H9 (cell line): Measurements from ENCODE around the gene PJA1. TPM values are rescaled to one million over a fixed set of nuclear protein-coding genes. Genes with fewer than 3 reads are reported as not detected.

Experiments
- DNase-seq: peaks from one replicate; pipeline ENCODE4 v3.0.0-alpha.2; 2017
- H2AFZ ChIP-seq: one replicate; pipeline ENCODE4 v1.6.1; 2013; ENCODE audit warnings: mild to moderate bottlenecking, low read length, control low read depth, moderate library complexity
- H2AK5ac ChIP-seq: 2 replicates; pipeline ENCODE4 v1.6.1; 2013; ENCODE audit warnings: low read length, control low read depth, mixed read lengths; ENCODE audit not compliant: insufficient read length
- H2BK120ac ChIP-seq: one replicate; pipeline ENCODE4 v1.6.1; 2013; ENCODE audit warnings: low read depth, mild to moderate bottlenecking, low read length, control low read depth, inconsistent platforms; ENCODE audit not compliant: poor library complexity, severe bottlenecking
- H2BK12ac ChIP-seq: 2 replicates; pipeline ENCODE4 v1.6.1; 2013; ENCODE audit warnings: low read length, control low read depth, mixed read lengths, low read depth; ENCODE audit not compliant: insufficient read length
- H2BK15ac ChIP-seq: 2 replicates; pipeline ENCODE4 v1.6.1; 2013; ENCODE audit warnings: low read depth, low read length, control low read depth
- H2BK20ac ChIP-seq: one replicate; pipeline ENCODE4 v1.6.1; 2013; ENCODE audit warnings: low read depth, mild to moderate bottlenecking, low read length, control low read depth, inconsistent platforms; ENCODE audit not compliant: poor library complexity, severe bottlenecking
- H2BK5ac ChIP-seq: 2 replicates; pipeline ENCODE4 v1.6.1; 2013; ENCODE audit warnings: low read length, control low read depth, mixed read lengths; ENCODE audit not compliant: insufficient read length
- H3K14ac ChIP-seq: 2 replicates; pipeline ENCODE4 v1.6.1; 2013; ENCODE audit warnings: low read length, control low read depth; ENCODE audit not compliant: insufficient read depth
- H3K18ac ChIP-seq: 2 replicates; pipeline ENCODE4 v1.6.1; 2013; ENCODE audit warnings: low read depth, mild to moderate bottlenecking, mixed read lengths, low read length, control low read depth; ENCODE audit not compliant: insufficient read length
- H3K23ac ChIP-seq: 2 replicates; pipeline ENCODE4 v1.6.1; 2013; ENCODE audit warnings: low read length, control low read depth, mixed read lengths, low read depth; ENCODE audit not compliant: insufficient read length
- H3K23me2 ChIP-seq: 2 replicates; pipeline ENCODE4 v1.6.1; 2013; ENCODE audit warnings: low read depth, mild to moderate bottlenecking, mixed read lengths, low read length, control low read depth; ENCODE audit not compliant: insufficient read length, poor library complexity, severe bottlenecking
- H3K27ac ChIP-seq: 2 replicates; pipeline ENCODE4 v1.5.1; 2013; ENCODE audit warnings: low read length, control low read depth, mixed read lengths, low read depth; ENCODE audit not compliant: insufficient read length
- H3K27me3 ChIP-seq: 2 replicates; pipeline ENCODE4 v1.6.1; 2013; ENCODE audit warnings: low read length, control low read depth, inconsistent platforms; ENCODE audit not compliant: insufficient read depth
- H3K4ac ChIP-seq: 2 replicates; pipeline ENCODE4 v1.6.1; 2013; ENCODE audit warnings: low read depth, mild to moderate bottlenecking, control low read depth, inconsistent platforms, low read length, moderate library complexity
- H3K4me1 ChIP-seq: 2 replicates; pipeline ENCODE4 v1.6.1; 2013; ENCODE audit warnings: low read length, control low read depth, inconsistent platforms; ENCODE audit not compliant: insufficient read depth
- H3K4me2 ChIP-seq: 2 replicates; pipeline ENCODE4 v1.6.1; 2013; ENCODE audit warnings: low read length, control low read depth, mixed read lengths; ENCODE audit not compliant: insufficient read length, insufficient read depth
- H3K56ac ChIP-seq: 2 replicates; pipeline ENCODE4 v1.6.1; 2013; ENCODE audit warnings: low read depth, mild to moderate bottlenecking, mixed read lengths, low read length, control low read depth; ENCODE audit not compliant: insufficient read length
- H3K79me1 ChIP-seq: 2 replicates; pipeline ENCODE4 v1.6.1; 2013; ENCODE audit warnings: low read depth, mild to moderate bottlenecking, moderate library complexity, low read length, control low read depth, inconsistent platforms; ENCODE audit not compliant: insufficient read depth, poor library complexity, severe bottlenecking
- H3K79me2 ChIP-seq: 2 replicates; pipeline ENCODE4 v1.6.1; 2013; ENCODE audit warnings: low read length, control low read depth, inconsistent platforms; ENCODE audit not compliant: insufficient read depth
- H3K9ac ChIP-seq: 2 replicates; pipeline ENCODE4 v1.6.1; 2013; ENCODE audit warnings: low read length, control low read depth, mixed read lengths; ENCODE audit not compliant: insufficient read length; ENCODE audit errors: extremely low read depth
- H3K9me3 ChIP-seq: one replicate; pipeline ENCODE4 v1.6.1; 2013; ENCODE audit warnings: low read depth, low read length, inconsistent platforms; ENCODE audit not compliant: control insufficient read depth
- H3T11ph ChIP-seq: one replicate; pipeline ENCODE4 v1.6.1; 2013; ENCODE audit warnings: mild to moderate bottlenecking, low read length, control low read depth, inconsistent platforms
- H4K20me1 ChIP-seq: one replicate; pipeline ENCODE4 v1.6.1; 2013; ENCODE audit not compliant: control insufficient read depth, insufficient read length, insufficient read depth
- H4K5ac ChIP-seq: 2 replicates; pipeline ENCODE4 v1.6.1; 2013; ENCODE audit warnings: low read depth, mild to moderate bottlenecking, mixed read lengths, low read length, control low read depth; ENCODE audit not compliant: insufficient read length
- H4K8ac ChIP-seq: replicated peaks from 2 replicates; pipeline ENCODE4 v1.6.1; 2013; ENCODE audit warnings: low read length, control low read depth, mixed read lengths, low read depth; ENCODE audit not compliant: insufficient read length
- H4K91ac ChIP-seq: 2 replicates; pipeline ENCODE4 v1.6.1; 2013; ENCODE audit warnings: low read depth, mild to moderate bottlenecking, moderate library complexity, mixed read lengths, low read length, control low read depth; ENCODE audit not compliant: insufficient read length
- H3K27ac Mint-ChIP-seq, 3 experiments: 2 replicates in 2 of 3; 3 replicates in 1 of 3; pipeline ENCODE4 v1.8.0; 2020 to 2021; ENCODE audit warnings: mixed read lengths in 3 of 3, mild to moderate bottlenecking in 1 of 3, moderate library complexity in 1 of 3
- H3K27me3 Mint-ChIP-seq: 2 replicates; pipeline ENCODE4 v1.8.0; 2021; ENCODE audit warnings: low read depth, mild to moderate bottlenecking, moderate library complexity, mixed read lengths
- H3K36me3 Mint-ChIP-seq, 3 experiments: 2 replicates in 2 of 3; 3 replicates in 1 of 3; pipeline ENCODE4 v1.8.0; 2020 to 2021; ENCODE audit warnings: low read depth in 3 of 3, mixed read lengths in 3 of 3; ENCODE audit not compliant: insufficient read depth in 1 of 3
- H3K4me1 Mint-ChIP-seq, 2 experiments: 2 replicates each; pipeline ENCODE4 v1.8.0; 2020; ENCODE audit warnings: mixed read lengths in 2 of 2
- H3K4me3 Mint-ChIP-seq, 2 experiments: 2 replicates in 1 of 2; 3 replicates in 1 of 2; pipeline ENCODE4 v1.8.0; 2020 to 2021; ENCODE audit warnings: mild to moderate bottlenecking in 2 of 2, mixed read lengths in 2 of 2, moderate library complexity in 1 of 2
- H3K9me3 Mint-ChIP-seq, 2 experiments: 2 replicates in 1 of 2; 3 replicates in 1 of 2; pipeline ENCODE4 v1.8.0; 2020; ENCODE audit warnings: mild to moderate bottlenecking in 2 of 2, mixed read lengths in 2 of 2, moderate library complexity in 1 of 2
- CTCF ChIP-seq: fragments of 200-600 bp; sonication (generic); conservative IDR thresholded peaks from 3 replicates; pipeline ENCODE4 v1.8.0; 2021; ENCODE audit warnings: antibody characterized with exemption, mild to moderate bottlenecking
- WGBS: extraction: QIAGEN DNeasy Blood & Tissue Kit; methylation state at CpG from one replicate; pipeline ENCODE4 v1.1.7; 2013; ENCODE audit warnings: missing lambda C conversion rate, low lambda C conversion rate, mixed read lengths; ENCODE audit not compliant: insufficient read length; ENCODE audit errors: extremely low coverage; 5-methylcytosine and 5-hydroxymethylcytosine counted together
- total RNA-seq: library from RNA; stranded (reverse); gene quantifications from 2 replicates; pipeline ENCODE4 v1.2.1, GENCODE V29; 2021

Gene PJA1
- total RNA-seq, 1 experiment from 2014 or later, result 41.4 TPM

- Histone ChIP-seq H2BK20ac (no peak overlapping the region), H3K79me1 (no peaks in the 10 kb centered on the region), H3K4me2 (no peak overlapping the region), H4K91ac (no peak overlapping the region), H4K5ac (no peak overlapping the region), H3K23me2 (no peaks in the 10 kb centered on the region), H3K4me1 (peaks cover 12% of the 10 kb centered on the region; the same call in 1 of the 2 replicates), H4K8ac (no peak overlapping the region), H3K56ac (no peak overlapping the region), H2BK12ac (no peak overlapping the region), H2BK120ac (no peak overlapping the region), H4K20me1 (no peaks in the 10 kb centered on the region), H2BK5ac (no peak overlapping the region), H3K18ac (no peak overlapping the region), H3K27me3 (no peaks in the 10 kb centered on the region), H3K23ac (no peak overlapping the region), H3K4ac (no peak overlapping the region), H2AFZ (no peak overlapping the region), H2AK5ac (no peak overlapping the region), H3K14ac (no peak overlapping the region), H2BK15ac (no peak overlapping the region), H3K27ac (no peak overlapping the region), H3K9ac (no peak overlapping the region), H3T11ph (no peak overlapping the region), H3K79me2 (no peaks in the 10 kb centered on the region), H3K9me3 (no peaks in the 10 kb centered on the region)
- no peak for TF ChIP-seq CTCF
- Mint-ChIP-seq H3K9me3 (peaks cover 68 to 72% of the 10 kb centered on the region in 2 experiments), H3K27ac (no peak overlapping the region), H3K36me3 (no peaks in the 10 kb centered on the region; a peak in 3 of 7 replicates), H3K4me1 (peaks cover 44 to 54% of the 10 kb centered on the region in 2 experiments), H3K4me3 (no peak overlapping the region), H3K27me3 (peaks cover 10% of the 10 kb centered on the region)
- no peak for DNase-seq
- WGBS, result no CpG with 5 or more reads among the region's 5 CpGs
These were observed 24.4 kb downstream of the PJA1 start for GRCh38 chrX:69140837-69141236.
